Islet precursor cell (in vitro differentiated cells): ENCODE results near the gene POLR2L.
A peak's percentile ranks its signal among the peaks of the same experiment; 100 is the strongest.

Experiments
- DNase-seq: peaks from one replicate; pipeline ENCODE4 v3.0.0-alpha.2; 2018

Gene POLR2L

GRCh38 chr11:837189-837989 lies 4.9 kb downstream of the POLR2L start:
- no peak for DNase-seq

- DNase-seq: no peak
These were observed 5.6 kb downstream of the POLR2L start for GRCh38 chr11:836700-837099.

- DNase-seq: no peak
These were observed 6.1 kb downstream of the POLR2L start for GRCh38 chr11:836274-836673.

- DNase-seq: peak; percentile 75
These were observed 7.7 kb downstream of the POLR2L start for GRCh38 chr11:834371-835316.

GRCh38 chr11:833849-834311 lies 8.4 kb downstream of the POLR2L start:
- DNase-seq: no peak

- DNase-seq: peak; percentile 82
These were observed 9.1 kb downstream of the POLR2L start for GRCh38 chr11:833114-833791.

GRCh38 chr11:832529-833113 lies 9.7 kb downstream of the POLR2L start, which contains the start of gene CD151:
Gene CD151 (plus strand): TSS chr11:832952. CDS start chr11:836070, 3,118 bp downstream.
- DNase-seq: peak; percentile 90

GRCh38 chr11:831961-832528 lies 10.3 kb downstream of the POLR2L start:
- DNase-seq: no peak

GRCh38 chr11:831118-831864 lies 11.0 kb downstream of the POLR2L start:
- DNase-seq: peak; percentile 70

GRCh38 chr11:830295-831117 lies 11.8 kb downstream of the POLR2L start:
- peak; percentile 91 for DNase-seq

- DNase-seq: no peak
These were observed 12.5 kb downstream of the POLR2L start for GRCh38 chr11:829847-830294.

- DNase-seq: no peak
These were observed 13.0 kb downstream of the POLR2L start for GRCh38 chr11:829176-829846.

- no peak for DNase-seq
These were observed 13.7 kb downstream of the POLR2L start for GRCh38 chr11:828506-829175.

GRCh38 chr11:827897-828192 lies 14.5 kb downstream of the POLR2L start, which contains the start of gene CRACR2B:
Gene CRACR2B (plus strand): TSS chr11:827919. CDS start chr11:828608, 689 bp downstream.
- DNase-seq: no peak

GRCh38 chr11:827146-827896 lies 15.0 kb downstream of the POLR2L start:
- DNase-seq: no peak

- no peak for DNase-seq
These were observed 15.5 kb downstream of the POLR2L start for GRCh38 chr11:826836-827145.

GRCh38 chr11:826227-826621 lies 16.1 kb downstream of the POLR2L start:
- no peak for DNase-seq

GRCh38 chr11:825366-826226 lies 16.7 kb downstream of the POLR2L start:
- DNase-seq: no peak
